NCI-H146 treated with DMSO at 0.1 percent for 48 hours (cell line): ENCODE data around the gene NDST4.

Experiments used
- DNase-seq: peaks from one replicate; lab custom pipeline; 2025; ENCODE audit not compliant: unreplicated experiment; lab: John Stamatoyannopoulos, UW

Gene NDST4

GRCh38 chr4:115113506-115114106 is at the start of gene NDST4:
TSS of gene NDST4 (minus strand) at chr4:115113620. CDS start at chr4:115077036, 36,584 bp downstream.
- peak; percentile 84 for DNase-seq

- DNase-seq = no peak
Measured at GRCh38 chr4:115159141-115159540, 45.7 kb upstream of the NDST4 start.

GRCh38 chr4:115158296-115158695 is 44.9 kb upstream of the NDST4 start:
- DNase-seq = no peak

GRCh38 chr4:115154826-115155225 is 41.4 kb upstream of the NDST4 start:
- peak; percentile 3 for DNase-seq

GRCh38 chr4:115152965-115153364 is 39.5 kb upstream of the NDST4 start:
- DNase-seq = no peak

- DNase-seq = no peak
Measured at GRCh38 chr4:115152081-115152480, 38.7 kb upstream of the NDST4 start.

GRCh38 chr4:115149106-115149505 is 35.7 kb upstream of the NDST4 start:
- no peak for DNase-seq

- peak; percentile 86 for DNase-seq
Measured at GRCh38 chr4:115145393-115146160, 32.2 kb upstream of the NDST4 start.

- no peak for DNase-seq
Measured at GRCh38 chr4:115128037-115128436, 14.6 kb upstream of the NDST4 start.

- peak; percentile 81 for DNase-seq
Measured at GRCh38 chr4:115126491-115126890, 13.1 kb upstream of the NDST4 start.

- DNase-seq = no peak
Measured at GRCh38 chr4:115121351-115122043, 8.1 kb upstream of the NDST4 start.

- no peak for DNase-seq
Measured at GRCh38 chr4:115119804-115120352, 6.5 kb upstream of the NDST4 start.

- no peak for DNase-seq
Measured at GRCh38 chr4:115117651-115118050, 4.2 kb upstream of the NDST4 start.

GRCh38 chr4:115110191-115111181 is 2.9 kb downstream of the NDST4 start:
- DNase-seq = peak; percentile 80

GRCh38 chr4:115108850-115109249 is 4.6 kb downstream of the NDST4 start:
- no peak for DNase-seq

GRCh38 chr4:115107411-115107810 is 6.0 kb downstream of the NDST4 start:
- no peak for DNase-seq

- no peak for DNase-seq
Measured at GRCh38 chr4:115101675-115102074, 11.7 kb downstream of the NDST4 start.

GRCh38 chr4:115090483-115091075 is 22.8 kb downstream of the NDST4 start:
- DNase-seq = peak; percentile 35

- no peak for DNase-seq
Measured at GRCh38 chr4:115082633-115083032, 30.8 kb downstream of the NDST4 start.

- no peak for DNase-seq
Measured at GRCh38 chr4:115076691-115077090, 36.7 kb downstream of the NDST4 start.
